Dedifferentiated amniotic fluid mesenchymal stem cell (primary cell): ENCODE measurements around the gene PRDX6.
A peak's percentile ranks its signal among the peaks of the same experiment; 100 is the strongest.
"Not testable (repeated sequence)": the region's sequence is repeated elsewhere in the genome, so short reads cannot be mapped to it uniquely, and the experiment has no call there.

ENCODE experiments used
- DNase-seq: peaks from one replicate; pipeline ENCODE4 v3.0.0-alpha.2; 2016; ENCODE audit errors: extremely low spot score

Gene PRDX6

DNA sequence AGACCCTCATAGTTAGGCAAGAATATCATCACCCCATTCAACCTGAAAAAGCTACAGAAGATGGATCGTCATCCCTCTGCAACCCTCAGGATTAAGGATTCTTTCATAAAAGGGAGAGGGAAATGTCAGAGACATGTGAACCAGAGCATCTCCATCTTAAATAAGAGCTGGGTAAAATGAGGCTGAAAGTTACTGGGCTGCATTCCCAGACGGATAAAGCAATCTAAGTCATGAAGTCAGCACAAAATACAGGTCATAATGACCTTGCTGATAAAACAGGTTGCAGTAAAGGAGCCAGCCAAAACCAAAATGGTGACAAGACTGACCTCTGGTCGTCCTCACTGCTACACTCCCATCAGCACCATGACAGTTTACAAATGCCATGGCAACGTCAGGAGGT lies 22.6 kb downstream of the PRDX6 start:
- no peak for DNase-seq

- DNase-seq = no peak
Observed at GRCh38 chr1:173502104-173502503, 25.0 kb downstream of the PRDX6 start.

DNA sequence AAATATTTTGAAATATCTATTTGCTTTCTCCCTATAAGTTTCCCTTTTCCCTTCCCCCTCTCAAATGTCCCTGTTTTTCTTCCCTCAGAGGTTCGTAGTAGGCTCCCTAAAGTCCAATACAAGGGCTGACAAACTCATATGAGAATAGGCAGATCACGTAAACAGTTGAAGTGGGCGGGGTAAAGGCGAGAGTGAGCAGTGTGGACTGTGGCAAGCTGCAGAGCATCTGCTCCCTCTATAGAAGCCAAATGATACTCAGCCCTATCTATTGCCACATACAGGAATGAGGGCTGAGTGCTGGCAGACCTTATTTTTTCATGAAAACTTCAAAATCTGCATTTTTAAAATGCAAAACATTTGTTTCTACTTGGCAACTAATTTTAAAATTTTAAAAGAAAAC lies 26.3 kb downstream of the PRDX6 start:
- DNase-seq = no peak

GRCh38 chr1:173504268-173504667 lies 27.1 kb downstream of the PRDX6 start:
- no peak for DNase-seq

GRCh38 chr1:173505391-173505790 lies 28.3 kb downstream of the PRDX6 start:
- DNase-seq = no peak

GRCh38 chr1:173506437-173506836 lies 29.3 kb downstream of the PRDX6 start:
- no peak for DNase-seq

DNA sequence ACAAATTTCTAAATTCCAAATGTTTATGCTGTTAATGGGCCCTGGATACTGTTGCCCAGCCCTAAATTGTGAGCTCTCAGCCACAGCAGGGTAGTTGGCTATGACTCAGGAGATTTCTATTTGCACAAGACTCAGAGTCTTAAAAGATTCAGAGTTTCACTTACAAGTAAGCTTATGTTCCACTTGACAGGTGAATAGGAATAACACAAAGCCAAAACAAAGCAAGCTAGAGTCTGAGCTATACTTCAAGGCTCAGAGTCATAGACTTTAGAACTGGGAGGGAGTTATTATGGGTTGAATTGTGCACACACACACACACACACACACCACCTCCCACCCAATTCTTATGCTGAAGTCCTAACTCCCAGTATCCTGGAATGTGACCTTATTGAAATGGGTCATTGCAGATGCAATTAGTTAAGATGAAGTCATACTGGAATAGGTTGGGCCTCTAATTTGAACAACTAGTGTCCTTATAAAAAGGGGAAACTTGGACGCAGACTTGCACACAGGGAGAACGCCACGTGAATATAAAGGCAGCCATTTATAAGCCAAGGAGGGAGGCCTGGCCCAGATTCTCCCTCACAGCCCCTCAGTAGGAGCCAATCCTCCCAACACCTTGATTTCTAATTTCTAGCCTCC lies 30.2 kb downstream of the PRDX6 start:
- peak; percentile 90 for DNase-seq

DNA sequence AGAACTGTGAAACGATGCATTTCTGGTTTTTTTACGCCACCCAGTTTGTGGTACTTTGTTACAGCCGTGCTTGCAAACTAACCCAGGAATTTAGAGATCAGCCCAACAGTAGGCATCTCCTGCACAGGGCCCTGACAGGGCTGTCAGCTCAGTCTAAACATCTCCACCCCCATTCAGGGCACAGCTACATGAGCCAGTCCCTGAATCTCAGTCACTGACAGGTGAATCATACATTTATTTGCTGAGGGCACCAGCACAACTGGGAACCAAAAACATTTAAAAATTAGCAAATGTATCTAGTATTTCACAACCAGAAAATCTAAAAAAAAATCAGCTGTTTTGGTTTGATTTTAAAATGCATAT lies 30.7 kb downstream of the PRDX6 start:
- DNase-seq = no peak

- no peak for DNase-seq
Observed at GRCh38 chr1:173508541-173508940, 31.4 kb downstream of the PRDX6 start.

- DNase-seq = peak; percentile 44
Observed at GRCh38 chr1:173509797-173510196, 32.7 kb downstream of the PRDX6 start.

- DNase-seq = not testable (repeated sequence)
Observed at GRCh38 chr1:173514503-173514902, 37.4 kb downstream of the PRDX6 start.

GRCh38 chr1:173520799-173521198 lies 43.7 kb downstream of the PRDX6 start:
- no peak for DNase-seq

DNA sequence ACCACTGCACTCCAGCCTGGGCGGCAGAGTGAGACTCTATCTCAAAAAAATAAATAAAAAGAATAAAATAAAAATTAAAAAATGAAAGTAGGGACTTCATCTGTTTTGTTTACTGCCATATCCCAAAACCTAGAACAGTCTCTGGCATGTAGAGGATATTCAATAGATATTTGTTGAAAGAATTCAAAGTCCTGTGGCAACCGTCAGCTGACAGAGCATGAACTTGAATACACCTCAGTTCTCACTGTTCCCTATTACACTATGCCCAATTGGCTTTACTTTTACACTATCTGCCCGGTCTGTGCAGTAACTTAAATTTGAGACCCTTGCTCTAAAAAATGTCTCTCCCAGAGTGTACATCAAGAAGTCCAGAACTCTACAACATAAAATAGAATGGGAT lies 46.2 kb downstream of the PRDX6 start:
- DNase-seq = no peak

- DNase-seq = no peak
Observed at GRCh38 chr1:173525926-173526325, 48.8 kb downstream of the PRDX6 start.

DNA sequence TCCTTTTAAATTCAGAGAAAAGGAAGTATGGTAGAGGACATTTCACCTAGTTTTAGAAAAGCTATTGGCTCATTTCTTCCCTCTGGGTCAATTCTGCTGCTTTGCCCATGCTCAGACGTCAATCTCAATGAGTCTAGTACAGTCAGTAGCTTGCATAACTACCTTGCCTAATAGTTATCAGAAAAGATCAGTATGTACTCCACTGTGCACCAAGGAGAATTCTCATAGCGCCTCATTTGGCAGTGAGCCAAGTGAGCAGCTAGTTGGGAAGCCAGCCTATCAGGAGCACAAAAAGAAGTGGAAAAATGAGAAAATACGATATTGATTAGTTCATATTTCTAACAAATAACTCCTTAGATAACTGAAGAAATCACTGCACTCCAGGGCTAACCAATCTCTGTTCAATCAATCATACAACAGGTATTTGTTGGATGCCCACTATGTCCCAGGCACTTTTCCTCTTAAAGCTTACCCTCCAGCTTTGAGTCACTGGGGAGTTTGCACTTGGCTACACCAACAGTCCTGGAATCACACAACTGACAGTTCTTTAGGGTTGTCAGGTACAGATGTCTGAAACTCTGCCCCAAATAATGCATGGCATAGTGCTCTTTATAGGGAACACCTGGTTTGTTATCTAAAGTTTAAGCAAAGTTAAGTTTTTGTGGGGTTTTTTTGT lies 50.2 kb downstream of the PRDX6 start:
- no peak for DNase-seq

DNA sequence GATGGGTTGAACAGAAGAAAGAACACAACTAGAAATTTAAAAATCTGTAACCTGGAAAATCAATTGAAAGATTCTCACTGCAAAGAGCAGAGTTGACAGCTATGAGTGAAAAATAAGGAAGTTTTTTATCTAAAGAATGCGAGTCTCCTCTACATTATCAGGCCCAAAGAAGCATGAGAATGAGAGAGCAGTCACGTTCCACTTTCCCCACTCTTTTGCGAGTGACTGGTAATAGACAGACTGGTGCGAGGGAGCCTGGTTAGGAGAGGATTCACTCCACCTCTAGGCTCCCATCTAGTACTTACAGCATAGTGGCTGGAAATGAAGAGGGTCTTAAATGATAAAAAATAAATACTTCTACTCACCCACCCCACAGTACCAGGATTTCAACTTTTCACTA lies 52.0 kb downstream of the PRDX6 start:
- DNase-seq = no peak

GRCh38 chr1:173530795-173531693 lies 53.9 kb downstream of the PRDX6 start:
- no peak for DNase-seq

GRCh38 chr1:173532237-173532636 lies 55.1 kb downstream of the PRDX6 start:
- peak; percentile 46 for DNase-seq

GRCh38 chr1:173536223-173536622 lies 59.1 kb downstream of the PRDX6 start:
- no peak for DNase-seq
